GM19467 (cell line): ENCODE results near the gene AP2A2.
A peak's percentile ranks its signal among the peaks of the same experiment; 100 is the strongest.

Experiments
- ATAC-seq: cut with Tn5 transposase; IDR thresholded peaks from one replicate; pipeline ENCODE4 v1.9.1; 2021; ENCODE audit warnings: mild to moderate bottlenecking, moderate library complexity; ENCODE audit not compliant: unreplicated experiment

AP2A2 gene

GRCh38 chr11:925496-926301 lies at the start of gene AP2A2:
Gene AP2A2, plus strand, starts transcription at chr11:925870. Its CDS starts 152 bp downstream, at chr11:926022.
- peak; percentile 72 for ATAC-seq

GRCh38 chr11:876545-876944 lies 49.1 kb upstream of the AP2A2 start:
- no peak for ATAC-seq

- ATAC-seq = no peak
Observed at GRCh38 chr11:877565-877964, 48.1 kb upstream of the AP2A2 start.

DNA sequence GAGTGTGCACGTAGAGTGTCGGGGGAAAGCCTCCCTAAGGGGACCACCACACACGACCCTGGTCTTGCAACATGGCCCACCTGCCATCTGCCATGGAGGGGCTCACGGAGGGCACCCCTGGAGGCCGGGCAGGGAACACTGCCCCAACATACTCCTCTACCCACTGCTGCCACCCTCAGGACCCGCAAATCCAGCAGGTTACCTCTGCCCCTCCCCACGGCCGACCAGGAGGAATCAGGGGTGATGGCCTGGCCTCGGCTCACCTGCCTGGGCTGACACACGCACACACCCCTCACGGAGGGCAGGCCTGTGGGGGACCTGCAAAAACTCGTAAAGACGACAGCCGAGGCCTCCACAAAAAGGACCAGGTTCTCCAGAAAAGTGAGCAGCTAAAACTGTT lies 45.2 kb upstream of the AP2A2 start:
- ATAC-seq = no peak

DNA sequence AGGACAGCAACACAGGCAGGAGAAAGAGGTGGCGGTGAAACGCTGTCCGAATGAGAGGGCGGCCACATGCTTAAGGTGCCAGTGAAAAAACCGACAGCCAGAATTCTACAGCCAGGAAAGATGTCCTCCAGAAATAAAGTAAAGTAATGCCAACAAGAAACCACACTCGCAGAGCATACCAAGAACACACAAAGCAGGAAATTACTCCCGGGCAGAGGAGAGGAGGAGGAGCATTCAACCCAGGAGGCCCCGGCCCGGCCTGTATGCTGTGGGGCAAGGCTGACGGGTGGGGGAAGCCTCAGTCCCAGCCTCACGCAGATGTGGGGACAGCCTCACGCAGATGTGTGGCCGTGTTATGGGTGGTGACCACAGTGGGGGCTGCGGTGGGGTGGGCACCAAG lies 43.1 kb upstream of the AP2A2 start:
- ATAC-seq = no peak

DNA sequence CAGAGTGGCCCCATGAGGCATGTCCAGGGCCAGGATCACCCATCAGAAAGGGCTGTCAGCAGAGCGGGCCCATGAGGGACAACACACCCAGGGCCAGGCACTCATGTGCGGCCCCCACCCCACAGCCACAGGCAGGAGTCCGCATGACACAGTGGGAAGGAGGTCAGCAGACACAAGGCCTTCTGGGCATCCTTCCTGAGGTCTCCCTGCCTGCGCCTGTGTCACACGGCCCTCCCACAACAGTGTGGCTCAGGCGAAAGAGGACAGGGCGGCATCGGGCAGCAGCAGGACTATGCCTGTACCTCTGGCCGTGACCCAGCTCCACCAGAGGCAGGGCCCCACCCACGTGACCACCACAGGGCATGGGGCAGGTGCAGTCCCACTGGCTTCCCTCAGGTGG lies 42.1 kb upstream of the AP2A2 start:
- no peak for ATAC-seq

- ATAC-seq = no peak
Observed at GRCh38 chr11:884578-885070, 41.0 kb upstream of the AP2A2 start.

DNA sequence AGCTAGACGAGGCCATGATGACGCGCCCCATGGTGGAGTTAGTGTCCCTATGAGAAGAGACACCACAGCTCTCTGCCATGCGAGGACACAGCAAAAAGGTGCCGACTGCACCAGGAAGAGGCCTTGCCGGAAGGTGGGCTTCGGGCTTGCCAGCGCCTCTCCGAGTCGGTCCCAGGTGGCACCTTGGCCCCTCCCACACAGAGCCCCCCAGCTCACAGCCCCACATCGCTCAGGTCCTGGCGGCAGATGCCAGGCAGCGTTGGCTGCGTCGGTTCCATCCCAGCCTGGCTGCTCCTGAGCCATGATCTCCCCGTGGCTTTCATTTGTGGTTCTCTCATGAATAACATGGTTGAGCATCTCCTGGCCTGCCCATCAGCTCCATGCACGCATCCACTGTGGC lies 39.1 kb upstream of the AP2A2 start:
- no peak for ATAC-seq

DNA sequence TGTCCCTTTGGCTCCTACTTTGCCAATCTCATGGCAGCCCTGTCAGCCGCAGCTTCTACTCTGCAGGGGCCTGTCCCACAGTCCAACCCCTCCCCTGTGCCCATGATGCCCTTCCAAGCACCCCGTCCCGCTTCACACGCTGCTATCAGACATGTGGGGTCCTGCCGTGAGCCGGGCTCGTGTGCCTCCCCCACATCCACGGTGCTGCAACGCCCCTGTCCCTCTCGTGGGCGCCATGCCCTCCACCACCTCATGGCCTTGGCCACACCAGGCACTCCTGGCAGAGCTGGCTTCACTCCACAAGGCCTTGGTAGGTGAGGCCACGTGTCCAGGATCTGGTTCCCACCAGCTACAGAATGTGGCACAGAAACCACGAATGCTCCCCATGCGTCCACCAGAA lies 38.1 kb upstream of the AP2A2 start:
- ATAC-seq = no peak

GRCh38 chr11:888310-889212 lies 37.1 kb upstream of the AP2A2 start:
- ATAC-seq = no peak

GRCh38 chr11:889257-889656 lies 36.4 kb upstream of the AP2A2 start:
- ATAC-seq = no peak

- no peak for ATAC-seq
Observed at GRCh38 chr11:889687-890475, 35.8 kb upstream of the AP2A2 start.

DNA sequence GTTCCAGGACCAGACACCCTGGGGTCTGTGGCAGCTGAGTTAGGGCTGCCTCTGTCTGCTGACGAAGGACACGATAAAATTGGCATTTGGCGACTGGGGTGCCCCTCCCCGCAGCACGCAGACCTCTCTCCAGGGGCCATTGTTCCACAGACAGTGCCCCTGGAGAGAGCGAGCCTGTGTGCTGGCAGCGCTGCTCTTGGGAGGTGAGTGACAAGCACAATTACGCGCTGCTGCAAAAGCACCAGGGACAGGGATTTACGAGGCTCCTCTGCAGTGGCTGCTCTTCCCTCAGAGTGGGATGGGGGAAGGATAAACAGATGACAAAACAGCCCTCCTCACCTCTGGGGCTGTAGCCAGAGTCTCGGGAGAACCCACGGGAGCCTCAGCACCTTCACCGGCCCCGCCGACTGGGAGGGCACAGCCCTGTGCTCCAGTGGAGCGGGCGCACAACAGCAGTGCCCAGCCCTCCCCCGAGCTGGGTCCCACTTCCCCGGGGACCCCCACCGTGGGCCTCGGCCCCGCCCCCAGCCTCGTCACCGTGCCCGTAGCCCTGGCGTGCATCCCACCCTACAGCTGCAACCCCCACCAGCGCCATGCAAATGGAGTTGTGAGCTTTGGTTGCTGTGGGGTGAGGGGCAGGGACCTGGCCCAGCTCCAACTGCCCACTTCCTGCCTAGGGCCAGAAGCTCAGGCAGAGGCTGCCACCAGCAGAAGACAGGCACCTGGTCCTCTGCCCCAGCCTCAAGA lies 34.7 kb upstream of the AP2A2 start:
- ATAC-seq = no peak

- no peak for ATAC-seq
Observed at GRCh38 chr11:893008-893654, 32.5 kb upstream of the AP2A2 start.

- ATAC-seq = no peak
Observed at GRCh38 chr11:894575-895201, 31.0 kb upstream of the AP2A2 start.

DNA sequence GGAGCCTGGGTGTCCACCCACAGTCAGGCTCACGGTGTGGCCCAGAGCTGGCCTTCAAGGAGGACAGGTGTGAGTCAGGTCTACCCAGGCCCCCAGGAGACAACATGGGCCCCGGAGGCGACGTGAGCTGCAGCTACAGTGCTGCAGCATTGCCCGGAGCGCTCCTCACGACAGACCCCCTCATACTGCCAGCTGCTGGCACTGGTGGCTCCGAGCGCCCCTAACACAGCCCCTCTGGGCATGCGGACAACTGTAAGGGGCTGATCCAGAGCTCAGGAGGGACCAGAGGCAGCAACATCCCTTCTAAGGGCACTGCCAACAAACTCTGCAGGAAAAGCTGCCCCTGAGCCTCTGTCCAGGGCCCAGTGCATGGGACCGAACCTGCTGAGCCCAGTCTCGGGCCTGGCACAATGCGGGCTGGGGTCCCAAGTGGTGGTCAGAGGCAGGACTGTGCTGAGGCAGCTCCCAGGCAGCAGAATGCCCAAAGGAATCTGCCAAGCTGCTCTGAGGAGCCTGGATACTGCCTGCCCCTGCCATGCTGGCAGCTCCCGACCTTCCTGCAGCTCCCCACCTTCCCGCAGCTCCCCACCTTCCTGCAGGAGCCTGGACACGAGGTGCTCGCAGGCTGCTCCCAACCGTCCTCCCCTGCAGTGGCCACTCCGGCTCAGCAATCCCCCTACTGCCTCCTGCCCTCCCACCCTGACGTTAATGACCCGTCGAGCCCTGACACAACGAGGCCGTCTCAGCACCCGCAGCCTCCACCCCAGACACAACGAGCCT lies 30.1 kb upstream of the AP2A2 start:
- ATAC-seq = no peak

DNA sequence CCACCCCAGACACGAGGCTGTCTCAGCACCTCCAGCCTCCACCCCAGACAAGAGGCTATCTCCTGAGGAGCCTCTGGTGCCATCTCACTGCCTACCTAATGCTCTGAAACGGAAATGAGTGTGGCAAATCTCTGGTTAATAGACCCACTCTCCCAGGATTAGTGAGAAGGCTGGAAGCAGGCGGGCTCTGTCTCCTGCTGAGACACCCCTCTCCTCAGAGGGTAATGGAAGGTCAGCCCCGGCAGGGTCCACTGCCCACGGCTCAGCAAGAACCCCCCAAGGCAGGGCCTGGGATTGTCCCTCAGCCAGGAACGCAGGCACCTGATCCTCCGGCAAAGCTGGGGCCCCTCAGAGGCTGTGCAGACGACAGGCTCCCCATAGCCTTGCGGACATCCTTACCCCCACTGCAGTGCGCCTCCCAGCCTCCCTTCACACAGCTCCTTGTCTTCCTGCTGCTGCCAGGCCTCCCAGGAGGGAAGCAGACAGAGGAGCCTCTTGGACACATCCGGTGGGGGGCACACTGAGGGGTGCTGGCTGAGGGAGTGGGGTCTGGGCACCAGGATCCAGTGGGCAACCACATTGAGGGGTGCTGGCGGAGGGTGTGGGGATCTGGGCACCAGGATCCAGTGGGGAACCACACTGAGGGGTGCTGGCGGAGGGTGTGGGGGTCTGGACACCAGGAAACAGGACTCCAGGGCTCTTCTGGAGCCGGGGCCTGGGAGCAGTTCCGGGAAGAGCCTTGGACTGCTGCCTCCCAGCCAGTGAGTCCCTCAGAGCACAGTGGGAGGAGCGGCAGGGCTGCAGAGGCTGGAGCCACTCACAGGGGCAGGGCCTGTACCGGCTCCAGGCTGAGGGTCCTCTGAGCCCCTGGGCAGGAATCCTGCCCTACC lies 28.2 kb upstream of the AP2A2 start:
- no peak for ATAC-seq

GRCh38 chr11:898143-898511 lies 27.5 kb upstream of the AP2A2 start:
- ATAC-seq = no peak
